SK-N-MC (cell line): ENCODE data around the gene ZNF385B.

Experiments
- DNase-seq: peaks from one replicate; pipeline ENCODE4 v3.0.0-alpha.2; 2011; ENCODE audit warnings: low read depth, low spot score
- H3K27ac ChIP-seq: fragments of 200-600 bp; sonication (generic); 2 replicates; pipeline ENCODE4 v1.5.1; 2016; ENCODE audit warnings: mixed run types
- H3K36me3 ChIP-seq: fragments of 200-600 bp; sonication (generic); 2 replicates; pipeline ENCODE4 v1.6.1; 2017; ENCODE audit warnings: antibody characterized with exemption, low read length, mixed read lengths; ENCODE audit not compliant: insufficient read depth
- H3K4me3 ChIP-seq: fragments of 200-600 bp; sonication (generic); 2 replicates; pipeline ENCODE4 v1.5.1; 2016
- H3K9ac ChIP-seq: fragments of 200-600 bp; sonication (generic); 2 replicates; pipeline ENCODE4 v1.8.0; 2017; ENCODE audit warnings: mixed run types, mixed read lengths; ENCODE audit not compliant: insufficient read length
- H3K9me3 ChIP-seq: fragments of 200-600 bp; sonication (generic); 2 replicates; pipeline ENCODE4 v1.6.1; 2017; ENCODE audit warnings: low read depth, mild to moderate bottlenecking, antibody characterized with exemption, low read length, moderate library complexity, mixed read lengths
- EZH2 ChIP-seq: fragments of 200-600 bp; sonication (generic); IDR thresholded peaks from one replicate; pipeline ENCODE4 v1.6.1; 2017; ENCODE audit warnings: antibody characterized with exemption
- FOXP2 ChIP-seq: optimal IDR thresholded peaks from 2 replicates; pipeline ENCODE3; 2011; ENCODE audit warnings: mild to moderate bottlenecking, moderate library complexity; ENCODE audit not compliant: insufficient read depth; ENCODE audit errors: extremely low read length, control extremely low read depth
- POLR2AphosphoS5 ChIP-seq: IDR thresholded peaks from 2 replicates; pipeline ENCODE4 v1.6.1; 2012; ENCODE audit warnings: mild to moderate bottlenecking, low read depth, low read length, borderline replicate concordance

The ZNF385B gene

DNA sequence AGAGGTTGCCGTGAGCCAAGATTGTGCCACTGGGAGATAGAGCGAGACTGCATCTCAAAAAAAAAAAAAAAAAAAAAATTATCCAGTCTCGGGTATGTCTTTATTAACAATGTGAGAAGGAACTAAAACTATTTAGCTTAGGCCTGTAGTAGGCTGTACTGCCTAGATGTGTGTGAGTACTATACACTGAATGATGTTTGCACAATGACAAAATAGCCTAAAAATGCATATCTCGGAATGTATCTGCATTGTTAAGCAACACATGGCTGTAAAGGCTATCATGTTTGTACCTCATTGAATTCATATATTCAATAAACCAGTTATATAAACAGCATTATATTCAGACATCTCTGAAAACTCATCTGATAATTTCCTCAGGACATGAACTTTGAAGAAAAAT is 405.6 kb downstream of the ZNF385B start:
- DNase-seq = no peak
- TF ChIP-seq FOXP2 (no peak), POLR2AphosphoS5 (no peak), EZH2 (no peak)
- Histone ChIP-seq H3K9me3 (no peaks in the 10 kb centered on the region), H3K4me3 (no peak overlapping the region), H3K27ac (no peak overlapping the region), H3K36me3 (no peaks in the 10 kb centered on the region), H3K9ac (no peak overlapping the region)

GRCh38 chr2:179455172-179455524 is 406.3 kb downstream of the ZNF385B start:
- Histone ChIP-seq H3K9ac (no peak overlapping the region), H3K9me3 (no peaks in the 10 kb centered on the region), H3K36me3 (no peaks in the 10 kb centered on the region), H3K4me3 (no peak overlapping the region), H3K27ac (no peak overlapping the region)
- DNase-seq = no peak
- no peak for TF ChIP-seq EZH2
- TF ChIP-seq POLR2AphosphoS5 = no peak
- TF ChIP-seq FOXP2 = no peak

DNA sequence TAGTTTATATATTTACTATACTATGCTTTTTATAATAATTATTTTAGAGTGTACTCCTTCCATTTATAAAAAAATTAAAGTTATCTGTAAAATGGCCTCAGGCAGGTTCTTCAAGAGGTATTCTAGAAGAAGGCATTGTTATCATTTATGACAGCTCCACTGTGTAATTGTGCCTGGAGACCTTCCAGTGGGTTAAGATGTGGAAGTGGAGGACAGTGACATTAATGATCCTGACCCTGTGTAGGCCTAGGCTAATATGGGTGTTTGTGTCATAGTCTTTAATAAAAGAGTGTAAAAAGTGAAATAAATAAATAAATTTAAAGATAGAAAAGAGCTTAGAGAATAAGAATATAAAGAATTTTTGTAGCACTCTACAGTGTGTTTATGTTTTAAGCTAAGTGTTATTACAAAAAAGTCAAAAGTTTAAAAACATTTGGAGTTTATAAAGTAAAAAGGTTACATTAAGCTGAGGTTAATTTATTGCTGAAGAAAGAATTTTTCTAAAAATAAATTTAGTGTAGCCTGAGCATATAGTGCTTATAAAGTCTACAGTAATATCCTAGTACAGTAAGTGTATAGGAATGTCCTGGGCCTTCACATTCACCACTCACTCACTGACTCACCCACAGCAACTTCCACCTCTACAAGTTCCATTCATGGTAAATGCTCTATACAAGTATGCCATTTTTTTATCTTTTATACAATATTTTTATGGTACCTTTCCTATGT is 406.8 kb downstream of the ZNF385B start:
- no peak for DNase-seq
- TF ChIP-seq POLR2AphosphoS5 (no peak), FOXP2 (no peak), EZH2 (no peak)
- Histone ChIP-seq H3K27ac (no peak overlapping the region), H3K9me3 (no peaks in the 10 kb centered on the region), H3K36me3 (no peaks in the 10 kb centered on the region), H3K4me3 (no peak overlapping the region), H3K9ac (no peak overlapping the region)

- Histone ChIP-seq H3K36me3 (no peaks in the 10 kb centered on the region), H3K4me3 (no peak overlapping the region), H3K9me3 (no peaks in the 10 kb centered on the region), H3K27ac (no peak overlapping the region), H3K9ac (no peak overlapping the region)
- no peak for DNase-seq
- TF ChIP-seq FOXP2 = no peak
- TF ChIP-seq EZH2 = no peak
These were observed 412.4 kb downstream of the ZNF385B start for GRCh38 chr2:179449010-179449409.

DNA sequence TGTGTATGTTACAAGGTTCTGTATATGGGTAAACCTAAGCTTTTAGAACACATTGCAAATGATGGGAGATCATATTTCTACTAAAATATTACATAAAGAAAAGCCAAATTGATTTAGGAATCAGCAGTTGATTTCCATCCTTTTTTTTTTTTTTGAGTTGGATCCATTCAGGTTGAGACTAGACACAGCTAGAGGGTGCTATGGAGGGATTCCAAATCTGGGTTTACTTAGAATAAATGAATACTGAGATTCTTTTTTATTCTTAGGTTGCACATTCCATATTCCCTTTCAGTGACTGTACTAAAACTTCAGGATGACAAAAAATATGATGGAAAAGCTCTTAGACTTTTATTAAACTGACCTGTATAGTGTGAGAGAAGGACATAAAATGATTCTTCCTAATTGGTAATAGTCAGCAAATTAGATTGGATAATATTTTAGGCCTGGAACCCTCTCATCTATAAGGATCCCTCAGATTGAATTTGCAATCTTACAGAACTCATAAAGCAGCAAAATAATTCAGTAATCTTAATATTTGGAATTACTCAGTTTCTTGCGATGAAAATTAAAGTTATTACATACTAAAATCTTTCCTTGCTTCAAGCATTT is 413.5 kb downstream of the ZNF385B start:
- H3K36me3 ChIP-seq = no peaks in the 10 kb centered on the region
- TF ChIP-seq EZH2 (no peak), POLR2AphosphoS5 (no peak), FOXP2 (no peak)
- no peaks in the 10 kb centered on the region for H3K9me3 ChIP-seq
- no peak for DNase-seq
- H3K27ac ChIP-seq = no peak overlapping the region
- no peak overlapping the region for H3K4me3 ChIP-seq
- no peak overlapping the region for H3K9ac ChIP-seq

GRCh38 chr2:179447421-179447820 is 414.0 kb downstream of the ZNF385B start:
- Histone ChIP-seq H3K9ac (no peak overlapping the region), H3K9me3 (no peaks in the 10 kb centered on the region), H3K27ac (no peak overlapping the region), H3K4me3 (no peak overlapping the region), H3K36me3 (no peaks in the 10 kb centered on the region)
- TF ChIP-seq EZH2 (no peak), FOXP2 (no peak), POLR2AphosphoS5 (no peak)
- DNase-seq = no peak

DNA sequence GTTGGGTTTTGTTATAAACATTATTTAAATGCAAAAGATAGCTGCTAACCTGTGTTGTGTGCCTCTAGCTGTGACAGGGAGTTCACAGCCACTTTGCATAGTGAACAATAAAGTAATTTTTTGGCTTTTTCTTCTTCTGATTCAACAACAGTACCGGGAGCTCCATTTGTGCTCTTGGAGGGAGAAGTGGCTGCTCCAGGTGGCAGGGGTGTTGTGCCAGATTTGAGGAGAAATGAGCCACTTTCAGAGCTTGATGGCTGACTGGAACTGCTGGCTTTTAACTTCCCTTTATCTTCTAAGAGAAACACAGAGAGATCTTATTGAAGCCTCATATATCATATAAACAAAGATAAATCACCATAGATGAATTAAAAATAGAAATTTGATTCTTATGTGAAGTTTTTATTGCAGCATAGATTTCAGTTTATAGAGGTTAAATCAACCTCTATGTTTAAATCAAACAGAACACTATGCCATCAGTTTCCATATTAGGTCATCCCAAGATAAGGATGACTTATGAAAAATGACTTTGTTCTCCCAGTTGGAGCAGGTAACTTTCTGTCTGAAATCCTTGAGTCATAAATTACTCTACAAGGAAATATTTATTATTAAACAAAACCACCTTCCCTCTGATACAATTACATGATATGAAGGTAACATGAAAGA is 414.8 kb downstream of the ZNF385B start:
- Histone ChIP-seq H3K36me3 (no peaks in the 10 kb centered on the region), H3K9me3 (no peaks in the 10 kb centered on the region), H3K9ac (no peak overlapping the region), H3K4me3 (no peak overlapping the region), H3K27ac (no peak overlapping the region)
- TF ChIP-seq EZH2 (no peak), POLR2AphosphoS5 (no peak), FOXP2 (no peak)
- no peak for DNase-seq

DNA sequence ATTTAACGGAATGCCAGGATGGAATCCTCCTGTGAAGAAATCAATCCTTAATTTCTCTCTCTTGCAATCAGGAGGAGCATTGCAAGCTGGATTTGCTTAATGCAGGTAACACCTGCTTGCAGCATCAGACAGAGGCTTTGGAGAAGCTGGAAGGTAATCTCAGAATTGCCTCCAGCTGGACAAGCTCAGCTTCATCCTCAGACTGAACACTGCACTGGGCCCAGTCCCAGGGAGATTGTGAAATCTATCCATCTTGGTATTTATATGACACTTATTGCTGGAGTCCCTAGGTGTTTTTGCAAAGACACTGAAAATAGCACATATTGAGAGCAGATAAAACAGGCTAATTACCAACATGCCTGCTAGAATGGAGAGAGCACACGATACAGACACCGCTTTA is 417.4 kb downstream of the ZNF385B start:
- TF ChIP-seq POLR2AphosphoS5 (no peak), EZH2 (no peak), FOXP2 (no peak)
- no peak overlapping the region for H3K9ac ChIP-seq
- no peaks in the 10 kb centered on the region for H3K36me3 ChIP-seq
- DNase-seq = no peak
- H3K4me3 ChIP-seq = no peak overlapping the region
- no peaks in the 10 kb centered on the region for H3K9me3 ChIP-seq
- H3K27ac ChIP-seq = no peak overlapping the region
